RWPE1 (cell line): ENCODE results near the gene RHOT2.
A peak's percentile ranks its signal among the peaks of the same experiment; 100 is the strongest.

Experiments used
- CTCF ChIA-PET: fragments of 350-600 bp; sonication (Branson Sonifier 250); formaldehyde crosslinking; extraction: SDS; loops from one replicate; lab custom pipeline; 2021; lab: Yijun Ruan, JAX
- POLR2A ChIA-PET: fragments of 400-600 bp; formaldehyde crosslinking; extraction: SDS; loops from one replicate; lab custom pipeline; 2020; ENCODE audit warnings: antibody characterized with exemption; ENCODE audit not compliant: low non-redundant PET; lab: Yijun Ruan, JAX
- DNase-seq: peaks from one replicate; pipeline ENCODE4 v3.0.0; 2012; ENCODE audit warnings: low spot score
- H3K27ac ChIP-seq: fragments of 450-650 bp; 2 replicates; pipeline ENCODE4 v1.5.1; 2017
- CTCF ChIP-seq: fragments of 450-650 bp; conservative IDR thresholded peaks from 2 replicates; pipeline ENCODE4 v1.5.1; 2017; ENCODE audit warnings: low read depth, mild to moderate bottlenecking

The RHOT2 gene

GRCh38 chr16:705431-706188 is 37.7 kb downstream of the RHOT2 start, which contains the start of gene FBXL16:
Gene FBXL16 (minus strand): TSS chr16:705801. CDS start chr16:697405, 8,396 bp downstream.
- peak; percentile 74 for DNase-seq
- H3K27ac ChIP-seq = peak within 1 kb of the TSS; percentile 87
- CTCF ChIA-PET = no interaction called here
- POLR2A ChIA-PET = no interaction called here
- no peak for TF ChIP-seq CTCF

GRCh38 chr16:706189-707061 is 38.5 kb downstream of the RHOT2 start:
- H3K27ac ChIP-seq = peak overlapping the region; percentile 87
- POLR2A ChIA-PET = interaction anchor here (0.6 to 2.0 kb wide), 2 partner anchors 9 to 11 kb away, joined by 6 to 9 read pairs; no protein-coding TSS in a partner anchor
- no peak for TF ChIP-seq CTCF

GRCh38 chr16:707062-707538 is 39.2 kb downstream of the RHOT2 start:
- no peak for TF ChIP-seq CTCF
- no peak for DNase-seq
- POLR2A ChIA-PET = interaction anchor here (2.0 kb wide), 1 partner anchor 11 kb away, joined by 9 read pairs; no protein-coding TSS in a partner anchor
- H3K27ac ChIP-seq = peak overlapping the region; percentile 87
- CTCF ChIA-PET = interaction anchor here (0.6 to 1.1 kb wide), 3 partner anchors 48 to 78 kb away, joined by 3 to 5 read pairs (median 3); partner anchors contain the start of gene WDR90

More at GRCh38 chr16:706189-707061, 38.5 kb downstream of the RHOT2 start:
- CTCF ChIA-PET = interaction anchor here (0.6 to 1.1 kb wide), 3 partner anchors 49 to 79 kb away, joined by 3 to 5 read pairs (median 3); partner anchors contain the start of gene WDR90
- no peak for DNase-seq

- ChIA-PET POLR2A (interaction anchor here (2.0 kb wide), 1 partner anchor 12 kb away, joined by 9 read pairs; no protein-coding TSS in a partner anchor), CTCF (interaction anchor here (0.7 to 1.1 kb wide), 2 partner anchors 77 to 767 kb away, joined by 4 to 5 read pairs; no protein-coding TSS in a partner anchor)
- peak overlapping the region; percentile 87 for H3K27ac ChIP-seq
- DNase-seq = no peak
- TF ChIP-seq CTCF = no peak
Observed at GRCh38 chr16:708019-708418, 40.1 kb downstream of the RHOT2 start.

- no peak for TF ChIP-seq CTCF
- H3K27ac ChIP-seq = peak overlapping the region; percentile 95
- POLR2A ChIA-PET = interaction anchor here (0.6 kb wide), 1 partner anchor 1088 kb away, joined by 3 read pairs; no protein-coding TSS in a partner anchor
- no peak for DNase-seq
- CTCF ChIA-PET = interaction anchor here (0.6 kb wide), 1 partner anchor 394 kb away, joined by 3 read pairs; no protein-coding TSS in a partner anchor
Observed at GRCh38 chr16:708959-709358, 41.0 kb downstream of the RHOT2 start.
